ENCODE results near the gene AIP. TPM values are rescaled to one million over a fixed set of nuclear protein-coding genes. Genes with fewer than 3 reads are reported as not detected.
A peak's percentile ranks its signal among the peaks of the same experiment; 100 is the strongest.

AIP gene
- total and polyA plus RNA-seq, 2 donors (not counting 3 experiments of a cell fraction or from before 2014, with no cell fraction given), result 46.3 to 114 TPM

DNA sequence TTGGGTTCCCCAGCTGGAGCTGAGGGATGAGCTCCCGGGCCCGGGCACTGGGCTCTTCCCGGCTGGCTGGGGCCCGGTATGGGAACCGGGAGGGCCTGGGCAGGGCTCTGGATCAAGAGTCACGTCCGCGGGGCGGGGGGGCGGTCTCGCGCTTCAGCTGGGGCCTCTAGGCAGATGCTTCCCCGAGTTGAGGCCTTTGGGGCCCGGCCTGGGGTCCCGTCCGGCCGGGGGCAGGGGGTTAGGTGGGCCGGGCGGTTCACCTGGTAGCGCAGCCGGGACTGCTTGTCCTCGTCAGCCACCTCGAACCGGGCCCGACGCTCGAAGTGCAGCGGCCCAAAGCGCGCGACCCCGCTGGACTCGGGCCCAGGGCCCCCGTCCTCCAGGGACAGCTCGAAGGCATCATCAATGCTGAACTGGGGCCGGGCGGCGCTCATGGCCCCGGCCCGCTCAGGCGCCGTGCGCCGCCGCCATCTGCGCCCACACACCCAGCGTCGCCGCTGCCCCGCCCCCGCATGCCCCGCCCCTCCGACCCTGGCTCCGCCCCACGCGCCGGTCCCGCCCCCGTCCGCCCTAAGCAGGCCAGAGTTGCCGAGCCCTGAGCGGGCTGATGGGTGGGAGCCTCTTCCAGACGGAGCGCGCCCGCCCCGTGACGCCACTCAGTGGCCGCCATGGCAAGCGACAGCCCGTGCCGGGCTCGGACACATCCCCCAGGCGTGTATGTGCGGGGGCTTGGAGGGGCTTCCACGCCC lies 13.9 kb upstream of the AIP start, which contains the start of gene TMEM134:
Gene TMEM134, minus strand, starts transcription at position 493 of the 749 bp plus-strand sequence. Its CDS starts 59 bp downstream, at position 434.
- H2AFZ ChIP-seq (ENCODE audit: low read depth, low read length), result peak within 1 kb of the TSS; percentile 72
- TF ChIP-seq GATA2 (IDR thresholded peaks at IDR 0.05; ENCODE audit: insufficient read depth, insufficient read length, low read depth, low read length), result no peak
- no peak for TF ChIP-seq EZH2 (IDR thresholded peaks at IDR 0.05; ENCODE audit: borderline replicate concordance, low read depth, low read length, severe bottlenecking)
- TF ChIP-seq POLR2A (IDR thresholded peaks at IDR 0.05; ENCODE audit: low read depth, low read length), result peak; percentile 90
- TF ChIP-seq POLR2AphosphoS5 (IDR thresholded peaks at IDR 0.05; ENCODE audit: insufficient read depth, low read depth, low read length), result peak; percentile 93
- no peak for TF ChIP-seq FOS (IDR thresholded peaks at IDR 0.05; ENCODE audit: borderline replicate concordance, insufficient read depth, low read length)
- no peak for TF ChIP-seq JUN (IDR thresholded peaks at IDR 0.05; ENCODE audit: borderline replicate concordance, insufficient read depth, insufficient read length, low read depth)
- TF ChIP-seq MYC (IDR thresholded peaks at IDR 0.05; ENCODE audit: low read depth, low read length), result no peak
- TF ChIP-seq, protein P1, sequence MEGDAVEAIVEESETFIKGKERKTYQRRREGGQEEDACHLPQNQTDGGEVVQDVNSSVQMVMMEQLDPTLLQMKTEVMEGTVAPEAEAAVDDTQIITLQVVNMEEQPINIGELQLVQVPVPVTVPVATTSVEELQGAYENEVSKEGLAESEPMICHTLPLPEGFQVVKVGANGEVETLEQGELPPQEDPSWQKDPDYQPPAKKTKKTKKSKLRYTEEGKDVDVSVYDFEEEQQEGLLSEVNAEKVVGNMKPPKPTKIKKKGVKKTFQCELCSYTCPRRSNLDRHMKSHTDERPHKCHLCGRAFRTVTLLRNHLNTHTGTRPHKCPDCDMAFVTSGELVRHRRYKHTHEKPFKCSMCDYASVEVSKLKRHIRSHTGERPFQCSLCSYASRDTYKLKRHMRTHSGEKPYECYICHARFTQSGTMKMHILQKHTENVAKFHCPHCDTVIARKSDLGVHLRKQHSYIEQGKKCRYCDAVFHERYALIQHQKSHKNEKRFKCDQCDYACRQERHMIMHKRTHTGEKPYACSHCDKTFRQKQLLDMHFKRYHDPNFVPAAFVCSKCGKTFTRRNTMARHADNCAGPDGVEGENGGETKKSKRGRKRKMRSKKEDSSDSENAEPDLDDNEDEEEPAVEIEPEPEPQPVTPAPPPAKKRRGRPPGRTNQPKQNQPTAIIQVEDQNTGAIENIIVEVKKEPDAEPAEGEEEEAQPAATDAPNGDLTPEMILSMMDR (IDR thresholded peaks at IDR 0.05; ENCODE audit: extremely low read depth in 1 of 2, insufficient read depth in 1 of 2, low read depth in 1 of 2, low read length in 2 of 2), result peak; percentile 27 to 65
- TF ChIP-seq, protein P2, sequence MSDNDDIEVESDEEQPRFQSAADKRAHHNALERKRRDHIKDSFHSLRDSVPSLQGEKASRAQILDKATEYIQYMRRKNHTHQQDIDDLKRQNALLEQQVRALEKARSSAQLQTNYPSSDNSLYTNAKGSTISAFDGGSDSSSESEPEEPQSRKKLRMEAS (IDR thresholded peaks at IDR 0.05; ENCODE audit: insufficient read depth, insufficient read length), result no peak
- ChIA-PET POLR2A (interaction anchor here (0.6 kb wide), 1 partner anchor 112 kb away, joined by 7 read pairs; no protein-coding TSS in a partner anchor), CTCF (interaction anchor here (0.8 to 2.6 kb wide), 8 partner anchors 9 to 123 kb away, joined by 3 to 26 read pairs (median 4); partner anchors contain the start of genes AIP, GPR152 and PPP1CA)
- H4K20me1 ChIP-seq (replicated peaks; ENCODE audit: control insufficient read depth, extremely low read depth, insufficient read depth, low read length), result no peaks in the 10 kb centered on the region
- no TSS peak for BruUV-seq (replicated peaks)
- H3K27ac ChIP-seq (ENCODE audit: insufficient read depth, low read depth, low read length), result peak within 1 kb of the TSS; percentile 37
- H3K4me2 ChIP-seq (ENCODE audit: insufficient read depth, low read length), result peak within 1 kb of the TSS; percentile 60
- dilution Hi-C loops (cut with MboI; ENCODE audit: extremely low pct_ligation_motif_present, low sequenced_read_pairs) (no loop called here), intact Hi-C loops (cut with micrococcal nuclease) (loop anchor here (1.0 to 5.0 kb wide), 6 partner anchors 14 to 116 kb away; partner anchors contain the start of genes AIP, CDK2AP2, POLD4 and RPS6KB2)
- peak within 1 kb of the TSS; percentile 64 to 79 (median 73) for H3K4me3 ChIP-seq (replicated peaks in 1 of 3; ENCODE audit: insufficient read depth in 1 of 3, low read depth in 1 of 3, low read length in 3 of 3)
- H3K27me3 ChIP-seq (ENCODE audit: control insufficient read depth in 2 of 2, insufficient read depth in 2 of 2, low read length in 2 of 2), result no peaks in the 10 kb centered on the region
- H3K9ac ChIP-seq (replicated peaks; ENCODE audit: extremely low read depth, insufficient read depth, low read length), result peak within 1 kb of the TSS; percentile 54
- DNase-seq (ENCODE audit: low read depth, low spot score), result peak; percentile 88
- H3K4me1 ChIP-seq (ENCODE audit: control insufficient read depth, extremely low read depth, insufficient read depth, low read length), result peaks cover 16% of the 10 kb centered on the region
- H3K9me1 ChIP-seq (replicated peaks; ENCODE audit: control insufficient read depth, extremely low read depth, insufficient read depth, low read length), result no peaks in the 10 kb centered on the region
- H3K9me3 ChIP-seq (replicated peaks; ENCODE audit: control insufficient read depth, insufficient read depth, low read length), result no peaks in the 10 kb centered on the region
- no peaks in the 10 kb centered on the region for H3K36me3 ChIP-seq (ENCODE audit: control insufficient read depth in 2 of 2, extremely low read depth in 1 of 2, insufficient read depth in 2 of 2, low read length in 2 of 2)
- FAIRE-seq, result peak; percentile 88
- H3K79me2 ChIP-seq (ENCODE audit: control insufficient read depth, insufficient read depth, low read length), result no peaks in the 10 kb centered on the region

Measured in endothelial cell of umbilical vein (primary cell).